Renal cortical epithelial cell (primary cell): Measurements from ENCODE around the gene ADCY4. TPM values are rescaled to one million over a fixed set of nuclear protein-coding genes. Genes with fewer than 3 reads are reported as not detected.
A peak's percentile ranks its signal among the peaks of the same experiment; 100 is the strongest.
"Not testable (repeated sequence)": the region's sequence is repeated elsewhere in the genome, so short reads cannot be mapped to it uniquely, and the experiment has no call there.

ENCODE experiments used
- DNase-seq: peaks from one replicate; pipeline ENCODE4 v3.0.0-alpha.2; 2011; ENCODE audit warnings: low read depth
- total RNA-seq: library from RNA; depleted of rRNA; stranded (reverse); fragments of >200 nt; gene quantifications from 2 replicates; pipeline ENCODE4 v1.2.3, GENCODE V29; 2014

ADCY4 gene
- total RNA-seq, 1 donor from 2014 or later, result 0.40 TPM

- no peak for DNase-seq
Observed at GRCh38 chr14:24338843-24339242, 4.0 kb upstream of the ADCY4 start.

- DNase-seq, result no peak
Observed at GRCh38 chr14:24337824-24338175, 2.9 kb upstream of the ADCY4 start.

- DNase-seq, result no peak
Observed at GRCh38 chr14:24337144-24337823, 2.4 kb upstream of the ADCY4 start.

GRCh38 chr14:24335461-24336171 lies 745 bp upstream of the ADCY4 start:
- DNase-seq, result no peak

GRCh38 chr14:24332268-24332993 lies 2.4 kb downstream of the ADCY4 start:
- peak; percentile 54 for DNase-seq

GRCh38 chr14:24331731-24332267 lies 3.1 kb downstream of the ADCY4 start:
- no peak for DNase-seq

- no peak for DNase-seq
Observed at GRCh38 chr14:24330973-24331674, 3.7 kb downstream of the ADCY4 start.

GRCh38 chr14:24329736-24330135 lies 5.1 kb downstream of the ADCY4 start:
- DNase-seq, result no peak

GRCh38 chr14:24329073-24329663 lies 5.7 kb downstream of the ADCY4 start:
- no peak for DNase-seq

GRCh38 chr14:24327914-24328313 lies 7.0 kb downstream of the ADCY4 start:
- DNase-seq, result not testable (repeated sequence)

GRCh38 chr14:24327303-24327702 lies 7.6 kb downstream of the ADCY4 start:
- DNase-seq, result no peak

GRCh38 chr14:24325963-24326362 lies 8.9 kb downstream of the ADCY4 start:
- no peak for DNase-seq

GRCh38 chr14:24325041-24325530 lies 9.8 kb downstream of the ADCY4 start:
- no peak for DNase-seq

GRCh38 chr14:24324024-24324423 lies 10.8 kb downstream of the ADCY4 start:
- DNase-seq, result no peak

GRCh38 chr14:24323341-24323740 lies 11.5 kb downstream of the ADCY4 start:
- no peak for DNase-seq

- no peak for DNase-seq
Observed at GRCh38 chr14:24322672-24323071, 12.2 kb downstream of the ADCY4 start.

GRCh38 chr14:24321212-24321975 lies 13.5 kb downstream of the ADCY4 start:
- no peak for DNase-seq

- no peak for DNase-seq
Observed at GRCh38 chr14:24317141-24317928, 17.5 kb downstream of the ADCY4 start.

- no peak for DNase-seq
Observed at GRCh38 chr14:24316597-24316950, 18.3 kb downstream of the ADCY4 start.
